ENCODE data around the gene AKAP3.

Gene AKAP3

DNA sequence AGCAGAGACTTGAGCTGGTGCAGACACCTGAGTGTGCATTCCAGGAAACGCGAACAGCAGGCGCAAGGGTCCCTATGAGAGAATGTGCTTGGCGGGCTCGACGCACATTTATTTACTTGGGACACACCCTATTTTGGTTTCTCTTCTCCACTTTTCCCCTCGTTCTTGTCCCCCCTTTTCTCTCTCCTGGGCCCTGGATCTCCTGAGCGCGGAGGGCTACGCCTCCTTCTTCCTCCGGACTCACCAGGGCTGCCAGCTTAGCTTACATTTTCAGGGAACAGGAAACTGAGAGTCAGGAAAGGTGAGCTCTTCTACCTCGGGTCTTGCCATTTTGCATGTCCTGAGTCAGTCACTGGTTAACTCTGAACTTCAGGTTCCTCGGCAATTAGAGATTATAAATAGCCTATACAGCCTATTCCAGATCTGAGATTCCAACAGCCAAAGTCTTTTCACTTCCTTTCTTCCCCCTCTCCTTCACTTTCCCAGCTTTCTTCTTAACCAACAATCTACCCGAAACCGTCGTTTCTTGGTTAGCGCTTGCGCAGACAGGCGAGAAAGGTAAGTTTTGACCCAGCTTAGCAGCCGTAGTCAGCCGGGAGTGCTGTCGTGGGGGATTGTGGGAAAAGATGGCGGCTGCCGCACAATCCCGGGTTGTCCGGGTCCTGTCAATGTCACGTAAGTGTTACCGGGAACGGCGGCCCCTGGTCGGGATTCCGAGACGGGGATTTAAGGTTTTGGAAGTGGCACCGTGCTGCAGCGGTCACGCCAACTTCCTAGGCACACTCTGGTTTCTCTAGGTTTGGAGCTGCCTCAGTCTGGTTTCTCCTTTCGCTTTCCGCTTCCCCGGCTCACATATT is at the start of gene AKAP3, which contains the start of gene NDUFA9:
Gene AKAP3 (minus strand): TSS at position 551 of the 857 bp plus-strand sequence. CDS start 10,855 bp downstream, outside the sequence.
Gene NDUFA9 (plus strand): TSS at position 614 of the 857 bp plus-strand sequence. CDS start 13 bp downstream, at position 627.
- DNase-seq (ENCODE audit: insufficient read length, low spot score) (peak; percentile 52), FAIRE-seq (peak; percentile 99)

GRCh38 chr12:4690760-4691159 is 41.9 kb upstream of the AKAP3 start:
- FAIRE-seq (no peak), DNase-seq (ENCODE audit: insufficient read length, low spot score) (no peak)

- no peak for FAIRE-seq
Observed at GRCh38 chr12:4685317-4685716, 36.5 kb upstream of the AKAP3 start.

DNA sequence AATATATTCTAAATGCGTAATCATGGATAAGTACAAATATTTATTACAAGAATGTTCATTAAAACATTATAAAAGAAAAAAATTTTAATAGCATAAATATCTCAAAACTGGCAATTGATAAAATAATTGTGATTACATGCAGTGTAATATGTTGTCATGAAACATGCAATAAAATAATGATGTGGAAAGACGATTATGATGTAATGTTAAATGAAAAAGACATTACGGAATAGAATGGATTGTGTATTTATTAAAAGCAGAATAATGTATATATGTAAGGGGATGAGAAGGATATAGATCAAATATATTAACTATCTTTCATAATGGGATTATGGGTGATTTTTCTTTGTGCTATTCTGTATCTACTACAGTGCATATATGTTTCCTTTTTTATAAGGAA is 32.9 kb upstream of the AKAP3 start:
- DNase-seq (ENCODE audit: insufficient read length, low spot score) = no peak
- no peak for FAIRE-seq

More at GRCh38 chr12:4685317-4685716, 36.5 kb upstream of the AKAP3 start:
- DNase-seq (ENCODE audit: insufficient read length, low spot score) = no peak

DNA sequence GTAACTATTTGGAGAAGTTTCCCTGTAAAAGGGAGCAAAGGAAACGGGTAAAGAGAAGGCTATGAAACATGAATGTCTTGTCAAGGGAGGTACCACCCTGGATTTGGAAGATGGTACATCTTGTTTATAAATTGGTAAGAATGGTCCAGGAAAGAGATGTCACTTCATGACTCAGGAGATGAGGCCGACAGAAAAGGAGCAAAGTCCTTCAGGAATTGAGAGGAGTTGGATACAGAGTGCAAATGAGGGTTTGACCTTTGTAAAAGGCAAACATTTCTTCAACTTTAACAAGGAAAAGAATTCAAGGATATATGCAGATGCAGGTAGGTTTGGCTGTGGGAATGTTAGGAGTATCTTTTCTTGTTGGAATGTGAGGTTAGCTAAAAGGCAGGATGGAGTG is 30.9 kb upstream of the AKAP3 start:
- DNase-seq (ENCODE audit: insufficient read length, low spot score) (no peak), FAIRE-seq (no peak)

DNA sequence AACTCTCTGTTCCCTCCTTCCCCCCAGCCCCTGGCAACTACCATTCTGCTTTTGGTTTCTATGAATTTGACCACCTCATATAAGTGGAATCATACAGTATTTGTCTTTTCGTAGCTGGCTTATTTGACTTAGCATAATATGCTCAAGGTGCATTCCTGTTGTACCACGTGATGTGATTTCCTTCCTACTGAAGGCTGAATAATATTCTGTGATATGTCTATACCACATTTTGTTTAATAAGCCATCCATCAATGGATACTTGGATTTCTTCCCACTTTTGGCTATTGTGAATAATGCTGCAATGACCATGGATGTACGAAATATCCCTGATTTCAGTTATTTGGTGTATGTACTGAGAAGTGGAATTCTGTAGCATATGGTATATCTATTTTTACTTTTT is 16.4 kb upstream of the AKAP3 start:
- FAIRE-seq = no peak
- DNase-seq (ENCODE audit: insufficient read length, low spot score) = no peak

GRCh38 chr12:4663971-4664505 is 15.2 kb upstream of the AKAP3 start:
- FAIRE-seq (no peak), DNase-seq (ENCODE audit: insufficient read length, low spot score) (no peak)

GRCh38 chr12:4653691-4654090 is 4.8 kb upstream of the AKAP3 start:
- DNase-seq (ENCODE audit: insufficient read length, low spot score) (no peak), FAIRE-seq (no peak)

DNA sequence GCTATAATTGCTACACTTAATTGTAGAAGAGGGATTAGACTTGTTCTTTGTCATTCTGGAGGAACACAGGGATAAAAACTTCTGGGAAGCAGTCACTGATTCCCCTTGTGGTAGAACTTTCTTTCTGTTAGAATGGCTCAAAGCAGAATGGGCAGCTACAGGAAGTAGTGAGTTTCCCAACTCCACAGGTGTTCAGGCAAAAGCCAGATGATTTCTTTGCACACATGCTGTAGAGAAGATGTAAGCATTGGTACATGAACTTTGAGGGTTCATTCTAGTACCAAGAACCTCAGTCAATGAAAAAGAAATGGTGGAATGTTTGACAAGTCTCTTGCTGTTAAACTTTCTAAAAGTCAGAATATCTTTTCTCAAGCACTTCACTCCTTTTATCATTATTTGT is 4.4 kb upstream of the AKAP3 start:
- FAIRE-seq (no peak), DNase-seq (ENCODE audit: insufficient read length, low spot score) (no peak)

DNA sequence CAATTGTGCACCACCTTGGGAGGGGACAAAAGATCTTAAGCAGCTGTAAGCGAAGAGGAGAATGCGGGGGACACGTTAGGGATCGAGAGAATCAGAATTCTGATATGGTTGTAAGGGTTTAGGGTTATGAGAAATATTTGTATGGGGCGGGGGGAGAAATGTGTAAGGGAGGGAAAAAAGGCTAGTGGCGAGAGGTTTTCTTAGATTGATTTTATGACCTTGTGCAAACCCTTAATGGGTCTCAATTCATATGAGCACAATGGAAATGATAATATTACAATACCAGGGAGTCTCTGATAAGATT is 459 bp upstream of the AKAP3 start:
- DNase-seq (ENCODE audit: insufficient read length, low spot score) = no peak
- no peak for FAIRE-seq

DNA sequence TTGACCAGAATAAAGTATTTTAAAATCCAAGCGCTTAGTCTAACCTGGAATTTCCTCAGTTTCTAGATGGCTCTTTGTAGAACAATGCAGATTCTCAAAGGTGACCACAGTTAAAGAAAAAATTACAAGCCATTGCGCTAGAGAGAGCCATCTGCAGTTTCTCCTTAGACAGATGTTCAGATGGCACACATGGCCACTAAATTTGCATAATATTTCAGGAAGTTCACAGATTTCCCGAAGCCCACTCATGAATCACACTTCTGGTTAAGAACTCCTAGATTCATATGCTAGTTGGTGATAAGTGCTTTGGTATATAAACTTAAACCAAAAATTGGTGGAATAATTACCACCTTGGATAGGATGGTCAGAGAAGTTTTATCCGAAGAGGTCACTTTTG is 749 bp downstream of the AKAP3 start:
- DNase-seq (ENCODE audit: insufficient read length, low spot score) (no peak), FAIRE-seq (peak; percentile 85)

- DNase-seq (ENCODE audit: insufficient read length, low spot score) (no peak), FAIRE-seq (no peak)
Observed at GRCh38 chr12:4645023-4645422, 3.8 kb downstream of the AKAP3 start.

- FAIRE-seq (peak; percentile 42), DNase-seq (ENCODE audit: insufficient read length, low spot score) (no peak)
Observed at GRCh38 chr12:4643747-4644146, 5.1 kb downstream of the AKAP3 start.

- FAIRE-seq (no peak), DNase-seq (ENCODE audit: insufficient read length, low spot score) (no peak)
Observed at GRCh38 chr12:4630262-4630661, 18.6 kb downstream of the AKAP3 start.

- no peak for DNase-seq (ENCODE audit: insufficient read length, low spot score)
Observed at GRCh38 chr12:4628406-4628805, 20.4 kb downstream of the AKAP3 start.

DNA sequence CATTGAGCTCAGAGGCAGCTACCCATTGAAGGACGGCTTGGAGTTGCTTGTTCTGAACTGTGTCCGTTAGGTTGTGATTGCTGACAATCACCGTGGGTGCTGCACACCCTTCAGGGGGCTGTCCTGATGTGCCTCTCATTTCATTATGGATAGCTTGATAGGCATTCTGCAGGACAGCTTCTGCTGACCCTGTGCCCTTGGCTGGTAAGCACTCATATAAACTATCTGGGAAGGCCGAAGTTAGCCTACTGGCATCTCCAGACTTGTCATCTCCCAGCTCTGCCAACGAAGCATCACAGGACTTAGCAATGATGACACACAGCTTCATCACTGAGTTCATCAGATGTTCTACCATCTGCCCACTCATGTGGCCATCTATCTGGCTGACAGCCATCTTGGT is 22.3 kb downstream of the AKAP3 start:
- FAIRE-seq = no peak
- no peak for DNase-seq (ENCODE audit: insufficient read length, low spot score)

More at GRCh38 chr12:4628406-4628805, 20.4 kb downstream of the AKAP3 start:
- no peak for FAIRE-seq

- no peak for FAIRE-seq
- DNase-seq (ENCODE audit: insufficient read length, low spot score) = no peak
Observed at GRCh38 chr12:4621511-4621910, 27.3 kb downstream of the AKAP3 start.

GRCh38 chr12:4615667-4616066 is 33.2 kb downstream of the AKAP3 start:
- FAIRE-seq (no peak), DNase-seq (ENCODE audit: insufficient read length, low spot score) (no peak)

DNA sequence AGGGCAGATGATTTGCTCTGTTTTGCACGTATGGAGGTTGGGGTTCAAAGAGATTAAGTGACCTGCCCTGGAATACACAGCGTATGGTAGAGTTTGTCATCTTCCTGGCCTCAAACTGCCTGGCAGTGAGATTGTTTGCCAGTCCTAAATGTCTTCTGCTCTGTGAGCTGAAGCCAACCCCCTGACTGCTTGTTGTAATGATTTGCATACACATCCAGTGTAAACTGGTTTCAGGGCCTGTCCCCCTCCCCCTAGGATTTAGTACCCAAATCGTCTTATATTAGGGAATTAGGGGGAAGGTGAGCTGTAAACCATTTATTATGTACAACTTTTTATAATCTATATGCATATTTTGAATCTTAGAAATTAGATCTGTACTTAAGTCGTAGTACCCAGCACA is 38.4 kb downstream of the AKAP3 start:
- no peak for FAIRE-seq

GRCh38 chr12:4609071-4609470 is 39.8 kb downstream of the AKAP3 start:
- DNase-seq (ENCODE audit: insufficient read length, low spot score) = no peak
- FAIRE-seq = no peak

More for the DNA sequence above, 38.4 kb downstream of the AKAP3 start:
- DNase-seq (ENCODE audit: insufficient read length, low spot score) = no peak

DNA sequence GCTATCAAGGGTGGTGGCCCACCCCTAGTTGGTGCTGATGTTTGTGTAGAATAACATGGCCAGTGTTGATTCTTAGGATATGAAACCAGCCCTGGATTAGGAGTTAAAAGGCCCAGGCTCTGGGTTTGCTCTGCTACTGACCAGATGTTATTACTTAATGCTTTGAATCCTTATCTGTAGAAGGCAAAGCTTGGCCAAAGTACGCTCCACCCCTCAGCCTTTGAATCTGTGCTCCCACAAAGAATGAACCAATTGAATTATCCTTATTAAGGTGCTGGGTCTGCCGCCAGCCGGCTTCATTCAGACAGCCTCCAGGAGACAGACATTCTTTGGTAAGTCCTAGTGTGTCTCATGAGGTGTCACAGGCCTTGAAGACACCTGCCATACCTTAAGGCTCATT is 41.8 kb downstream of the AKAP3 start:
- DNase-seq (ENCODE audit: insufficient read length, low spot score) = no peak
- FAIRE-seq = no peak

DNA sequence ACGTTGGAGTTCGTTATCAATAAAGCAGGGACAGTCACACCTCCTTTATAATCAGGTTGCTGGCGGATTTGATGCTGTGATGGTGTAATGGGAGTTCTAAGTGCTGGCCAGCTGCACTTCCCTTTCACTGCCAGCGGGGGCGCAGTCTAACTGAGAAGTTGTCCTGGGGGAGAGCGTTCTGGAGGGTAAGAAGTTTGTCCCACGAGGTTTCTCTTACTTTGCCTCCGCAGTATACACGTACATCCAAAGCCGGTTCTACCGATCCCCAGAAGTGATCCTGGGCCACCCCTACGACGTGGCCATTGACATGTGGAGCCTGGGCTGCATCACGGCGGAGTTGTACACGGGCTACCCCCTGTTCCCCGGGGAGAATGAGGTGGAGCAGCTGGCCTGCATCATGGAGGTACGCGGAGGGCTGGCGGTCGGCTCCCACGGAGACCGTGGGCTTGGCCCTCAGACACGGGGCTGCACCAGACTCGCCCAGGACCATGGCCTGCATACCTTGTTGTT is 44.1 kb downstream of the AKAP3 start:
- peak; percentile 74 for DNase-seq (ENCODE audit: insufficient read length, low spot score)

More for the DNA sequence above, 44.1 kb downstream of the AKAP3 start:
- peak; percentile 99 for FAIRE-seq
